ENCODE results near the gene MINDY3.

MINDY3 gene

GRCh38 chr10:15805395-15806058 is 54.8 kb downstream of the MINDY3 start:
- no peak for DNase-seq (ENCODE audit: low spot score)

DNA sequence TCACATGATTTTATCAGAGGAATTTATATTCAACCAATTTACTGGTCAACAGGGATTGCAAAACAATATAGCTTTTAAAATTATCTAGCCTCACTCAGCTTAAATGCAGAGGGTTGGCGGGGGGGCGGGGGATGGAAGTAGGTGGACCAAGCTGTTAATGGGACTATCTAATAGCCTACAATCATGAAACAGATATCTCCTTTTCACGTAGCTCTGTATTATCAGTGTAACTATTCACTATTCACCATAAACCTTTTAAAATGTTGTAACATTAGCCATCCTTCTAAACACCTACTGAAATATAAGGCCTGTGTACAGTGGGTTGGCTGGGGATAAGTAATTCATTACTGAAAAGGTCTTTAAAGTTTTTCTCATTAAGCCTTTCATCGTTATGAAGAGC is 56.2 kb downstream of the MINDY3 start:
- DNase-seq (ENCODE audit: low spot score): no peak

GRCh38 chr10:15802375-15802949 is 57.8 kb downstream of the MINDY3 start:
- no peak for DNase-seq (ENCODE audit: low spot score)

DNA sequence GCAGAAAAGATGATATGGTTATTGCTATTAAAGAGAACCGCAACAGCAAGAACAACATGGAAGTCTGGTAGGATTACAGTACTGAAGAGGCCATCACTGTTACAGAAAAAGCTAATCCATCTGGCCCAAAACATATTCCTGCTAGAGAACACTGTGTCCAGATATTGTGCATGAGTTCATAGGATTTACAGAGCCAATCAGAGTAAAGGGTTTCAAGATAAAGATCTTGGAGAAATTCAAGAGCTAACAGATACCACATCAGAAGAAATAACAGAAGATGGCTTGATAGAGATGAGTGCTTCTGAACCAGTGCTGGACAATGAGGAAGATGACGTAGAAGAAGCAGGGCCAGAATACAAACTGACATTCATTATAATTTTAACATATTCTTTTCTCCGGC is 58.7 kb downstream of the MINDY3 start:
- DNase-seq (ENCODE audit: low spot score): no peak

DNA sequence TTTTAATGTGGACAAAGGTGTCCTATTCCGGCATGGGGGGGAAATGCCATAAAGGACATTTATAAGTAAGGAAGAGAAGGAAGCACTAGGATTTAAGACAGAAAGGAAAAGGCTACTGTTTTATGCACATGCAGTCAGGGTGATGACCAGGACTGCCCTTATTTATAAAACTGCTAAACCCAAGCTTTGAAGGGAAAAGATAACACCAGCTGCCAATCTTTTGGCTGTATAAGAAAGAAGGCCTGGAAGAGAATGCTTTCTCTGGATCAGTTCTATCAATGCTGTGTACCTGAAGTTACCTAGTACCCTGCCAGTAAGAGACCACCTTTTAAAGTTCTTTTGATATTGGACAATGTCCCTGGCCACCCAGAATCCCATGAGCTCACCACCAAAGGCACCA is 59.2 kb downstream of the MINDY3 start:
- no peak for DNase-seq (ENCODE audit: low spot score)

GRCh38 chr10:15797346-15797745 is 63.0 kb downstream of the MINDY3 start:
- no peak for DNase-seq (ENCODE audit: low spot score)

GRCh38 chr10:15796762-15797161 is 63.5 kb downstream of the MINDY3 start:
- DNase-seq (ENCODE audit: low spot score): no peak

DNA sequence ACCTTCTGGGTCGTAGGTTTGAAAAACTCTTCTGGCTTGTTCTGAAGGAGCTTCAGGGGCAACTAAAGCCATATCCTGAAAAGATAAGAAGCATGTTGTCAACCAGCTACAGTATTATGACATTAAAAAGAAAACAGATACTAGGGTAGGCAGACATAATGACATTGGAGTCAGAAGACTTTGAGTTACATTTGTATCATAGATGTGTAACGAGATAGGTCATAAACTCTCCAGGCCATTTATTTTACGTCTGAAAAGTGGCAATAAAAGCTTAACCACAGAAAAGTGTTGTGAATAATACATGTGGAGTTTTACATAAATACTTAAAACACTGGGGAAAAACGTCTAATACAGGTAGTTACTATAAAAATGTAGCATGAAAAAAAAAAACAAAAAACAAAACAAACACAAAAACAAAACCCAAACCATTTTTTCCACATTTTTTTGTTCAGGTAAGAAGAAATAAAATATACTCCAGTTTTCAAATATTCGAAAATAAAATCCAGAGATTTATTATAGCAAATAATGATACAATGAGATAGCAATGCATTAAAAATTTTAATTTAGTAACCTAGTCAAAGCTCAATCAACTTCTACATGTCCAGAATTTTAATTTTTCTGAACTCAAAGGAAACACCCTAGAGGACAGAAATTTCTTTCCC is 64.1 kb downstream of the MINDY3 start:
- DNase-seq (ENCODE audit: low spot score): no peak

GRCh38 chr10:15795036-15795792 is 65.1 kb downstream of the MINDY3 start:
- DNase-seq (ENCODE audit: low spot score): no peak

GRCh38 chr10:15794569-15794968 is 65.7 kb downstream of the MINDY3 start:
- DNase-seq (ENCODE audit: low spot score): no peak

GRCh38 chr10:15793664-15794063 is 66.6 kb downstream of the MINDY3 start:
- DNase-seq (ENCODE audit: low spot score): no peak

- no peak for DNase-seq (ENCODE audit: low spot score)
These were observed 67.5 kb downstream of the MINDY3 start for GRCh38 chr10:15792777-15793176.

DNA sequence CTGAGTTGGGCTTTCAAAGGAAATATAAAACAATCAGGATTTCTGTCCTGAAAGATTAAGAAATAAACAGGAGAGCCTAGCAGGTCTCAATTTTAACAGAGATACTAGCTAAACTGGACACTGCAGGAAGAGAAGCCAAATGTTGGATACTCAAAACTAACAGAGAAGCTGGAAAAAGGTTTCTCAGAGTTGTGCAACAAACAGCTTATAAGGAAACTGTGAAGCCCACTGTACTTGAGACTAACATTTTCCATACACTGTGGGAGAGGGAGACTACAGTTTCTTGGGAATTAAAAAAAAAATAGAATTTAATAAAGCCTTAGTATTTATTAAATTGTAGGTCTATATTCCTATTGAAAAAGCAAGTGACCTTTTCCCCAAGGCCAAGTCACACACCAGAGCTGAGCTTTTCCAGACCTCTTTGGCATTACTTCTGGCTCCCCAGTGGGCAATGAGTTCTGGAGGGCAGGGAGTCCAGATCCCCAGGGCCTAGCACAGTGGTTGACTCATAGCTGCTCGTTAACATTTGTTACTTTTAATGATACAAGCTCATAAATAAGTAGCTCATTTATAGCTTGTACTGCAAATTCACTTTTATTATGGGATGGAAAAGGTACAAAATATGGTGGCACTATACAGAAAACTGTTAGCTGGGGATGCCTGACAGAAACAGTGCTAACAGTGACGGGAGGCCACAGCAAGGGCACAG is 68.3 kb downstream of the MINDY3 start:
- DNase-seq (ENCODE audit: low spot score): no peak

DNA sequence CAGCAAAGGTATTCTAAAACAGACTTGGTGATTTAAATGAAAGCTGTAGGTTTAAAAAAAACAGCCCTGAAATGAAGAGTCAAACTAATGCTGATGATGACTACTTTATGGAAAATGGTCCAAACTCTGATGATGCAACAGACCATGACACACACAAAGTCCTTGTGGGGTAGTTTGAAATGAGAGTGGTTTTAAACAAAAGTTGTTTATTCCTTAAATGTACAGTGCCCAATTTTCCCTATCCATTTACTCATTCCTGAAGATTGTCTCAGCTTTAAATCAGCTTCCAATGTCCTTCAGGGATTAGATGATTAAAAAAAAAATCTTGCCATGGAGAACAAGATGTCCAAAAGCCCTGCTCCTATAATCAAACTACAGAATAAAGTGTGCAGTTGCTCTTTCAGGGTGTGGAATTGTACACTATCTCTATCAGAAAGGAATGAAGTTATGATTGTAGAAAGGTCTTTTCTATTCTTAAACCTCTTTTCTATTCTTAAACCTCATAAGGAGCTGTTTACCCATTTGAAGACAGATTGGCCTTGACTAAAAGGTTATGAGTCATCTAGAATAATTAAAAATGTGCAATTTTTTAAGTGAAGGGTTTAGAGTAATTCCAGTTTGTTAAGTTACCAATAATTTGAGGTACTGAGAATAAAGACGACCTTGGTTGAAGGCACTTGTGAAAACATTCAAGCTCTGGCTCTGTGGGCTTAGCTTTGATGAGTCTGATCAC is 70.3 kb downstream of the MINDY3 start:
- no peak for DNase-seq (ENCODE audit: low spot score)

DNA sequence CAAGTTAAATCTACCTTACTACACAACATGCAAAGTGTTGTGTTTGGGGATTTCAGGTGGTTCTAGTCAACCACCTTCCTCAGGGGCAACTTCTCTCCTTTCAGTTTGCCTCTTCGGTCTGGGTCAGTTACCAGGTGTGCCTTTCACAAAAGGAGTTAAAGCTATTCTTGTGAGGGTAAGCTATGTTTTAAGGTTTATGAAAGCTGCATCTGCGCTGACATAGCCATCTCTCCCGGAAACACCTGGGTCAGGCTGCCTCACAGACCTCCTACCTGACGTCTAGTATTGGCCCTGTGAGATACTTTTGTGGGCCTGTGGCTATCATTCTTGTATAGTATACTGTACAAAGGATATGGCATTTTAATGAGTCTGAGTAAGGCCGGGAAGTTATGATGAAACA is 72.9 kb downstream of the MINDY3 start:
- no peak for DNase-seq (ENCODE audit: low spot score)

DNA sequence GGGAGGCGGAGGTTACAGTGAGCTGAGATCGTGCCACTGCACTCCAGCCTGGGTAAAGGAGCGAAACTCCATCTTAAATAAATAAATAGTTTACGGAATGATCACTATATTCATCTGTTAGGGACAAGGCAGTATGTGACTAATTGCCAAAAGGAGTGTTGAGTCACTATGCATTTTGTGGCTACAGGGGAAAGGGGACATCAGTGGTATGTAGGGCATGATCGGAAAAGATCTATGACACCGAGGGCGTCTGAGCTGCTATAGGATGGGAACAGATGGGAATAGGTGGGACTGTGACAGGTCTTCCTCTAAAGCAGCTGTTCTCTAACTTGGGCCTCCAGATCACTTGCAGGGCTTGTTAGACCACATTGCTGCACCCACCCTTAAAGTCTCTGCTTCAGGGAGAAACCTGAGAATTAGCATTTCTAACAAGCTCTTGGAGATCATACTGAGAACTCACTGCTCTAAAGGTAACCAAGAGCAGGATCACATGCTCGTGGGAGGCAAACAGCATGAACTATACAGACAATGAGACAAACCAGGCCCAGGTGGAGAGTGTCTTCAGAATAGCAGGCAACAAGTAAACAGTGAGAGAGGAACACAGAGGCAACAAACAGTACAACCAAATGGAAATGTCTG is 75.5 kb downstream of the MINDY3 start:
- no peak for DNase-seq (ENCODE audit: low spot score)

DNA sequence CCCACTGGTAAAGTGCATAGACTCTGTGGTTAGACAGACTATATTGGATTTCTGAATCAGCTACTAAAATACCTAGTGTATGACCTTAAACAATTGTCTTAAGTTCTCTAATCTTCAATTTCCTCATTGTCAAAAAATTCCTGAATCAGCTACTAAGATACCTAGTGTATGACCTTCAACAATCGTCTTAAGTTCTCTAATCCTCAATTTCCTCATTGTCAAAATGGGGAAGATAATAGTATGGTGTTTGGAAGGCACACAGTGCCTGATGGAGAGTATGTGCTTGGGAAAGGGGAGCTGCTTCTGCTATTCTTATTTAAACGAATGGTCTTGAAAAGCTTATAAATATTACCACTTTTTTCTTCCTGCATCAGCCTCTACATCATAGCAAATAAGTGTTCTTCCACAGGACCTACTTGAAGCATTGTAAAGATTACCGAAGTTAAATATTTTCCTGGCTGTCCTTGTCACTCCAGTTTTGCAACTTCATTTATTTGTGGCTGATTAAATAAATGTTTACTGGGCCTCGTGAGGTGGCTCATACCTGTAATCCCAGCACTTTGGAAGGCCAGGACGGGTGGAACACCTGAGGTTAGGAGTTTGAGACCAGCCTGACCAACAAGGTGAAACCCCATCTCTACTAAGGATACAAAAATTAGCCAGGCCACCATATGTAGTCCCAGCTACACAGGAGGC is 76.2 kb downstream of the MINDY3 start:
- DNase-seq (ENCODE audit: low spot score): no peak

GRCh38 chr10:15782851-15783250 is 77.5 kb downstream of the MINDY3 start:
- no peak for DNase-seq (ENCODE audit: low spot score)

GRCh38 chr10:15781381-15781960 is 78.8 kb downstream of the MINDY3 start:
- no peak for DNase-seq (ENCODE audit: low spot score)

All from HuH-7.5 (cell line).